ENCODE measurements around the gene CYTH3.
"Not testable (repeated sequence)": the region's sequence is repeated elsewhere in the genome, so short reads cannot be mapped to it uniquely, and the experiment has no call there.

Gene CYTH3

GRCh38 chr7:6272481-6273323, at the start of gene CYTH3:
Gene CYTH3 (minus strand): TSS chr7:6272624. CDS start chr7:6272507, 117 bp downstream.
- DNase-seq = peak; percentile 79

GRCh38 chr7:6320791-6321190, 48.4 kb upstream of the CYTH3 start:
- no peak for DNase-seq

- DNase-seq = no peak
Observed at GRCh38 chr7:6317797-6318438, 45.5 kb upstream of the CYTH3 start.

GRCh38 chr7:6316226-6316625, 43.8 kb upstream of the CYTH3 start:
- DNase-seq = no peak

GRCh38 chr7:6315746-6316145, 43.3 kb upstream of the CYTH3 start:
- no peak for DNase-seq

- DNase-seq = no peak
Observed at GRCh38 chr7:6310271-6310993, 38.0 kb upstream of the CYTH3 start.

- DNase-seq = no peak
Observed at GRCh38 chr7:6307762-6308161, 35.3 kb upstream of the CYTH3 start.

- DNase-seq = no peak
Observed at GRCh38 chr7:6306471-6306870, 34.0 kb upstream of the CYTH3 start.

- DNase-seq = no peak
Observed at GRCh38 chr7:6305330-6305729, 32.9 kb upstream of the CYTH3 start.

- DNase-seq = not testable (repeated sequence)
Observed at GRCh38 chr7:6301446-6301845, 29.0 kb upstream of the CYTH3 start.

GRCh38 chr7:6299774-6300173, 27.4 kb upstream of the CYTH3 start:
- DNase-seq = no peak

GRCh38 chr7:6294839-6295238, 22.4 kb upstream of the CYTH3 start:
- no peak for DNase-seq

- DNase-seq = no peak
Observed at GRCh38 chr7:6293202-6293601, 20.8 kb upstream of the CYTH3 start.

GRCh38 chr7:6291941-6292340, 19.5 kb upstream of the CYTH3 start:
- not testable (repeated sequence) for DNase-seq

- no peak for DNase-seq
Observed at GRCh38 chr7:6291531-6291930, 19.1 kb upstream of the CYTH3 start.

- no peak for DNase-seq
Observed at GRCh38 chr7:6290319-6290741, 17.9 kb upstream of the CYTH3 start.

GRCh38 chr7:6288270-6288860, 15.9 kb upstream of the CYTH3 start:
- no peak for DNase-seq

GRCh38 chr7:6286486-6286885, 14.1 kb upstream of the CYTH3 start:
- DNase-seq = no peak

- no peak for DNase-seq
Observed at GRCh38 chr7:6284461-6285360, 12.3 kb upstream of the CYTH3 start.

GRCh38 chr7:6284055-6284400, 11.6 kb upstream of the CYTH3 start:
- DNase-seq = no peak

- DNase-seq = not testable (repeated sequence)
Observed at GRCh38 chr7:6283391-6284054, 11.1 kb upstream of the CYTH3 start.

- no peak for DNase-seq
Observed at GRCh38 chr7:6279937-6280336, 7.5 kb upstream of the CYTH3 start.

All from CD4-positive, alpha-beta T cell treated with Interleukin-15 for 1 hour (primary cell).